ENCODE measurements around the gene AMBRA1. TPM values are rescaled to one million over a fixed set of nuclear protein-coding genes. Genes with fewer than 3 reads are reported as not detected.

The AMBRA1 gene
- total and polyA plus RNA-seq, 11 donors = 5.6 to 23.5 (median 16.2) TPM

GRCh38 chr11:46475926-46476545, 117.8 kb downstream of the AMBRA1 start:
- 79 to 90% (median 88%) methylated on average over 5 of the region's 5 CpGs for WGBS, 4 donors
- H3K36me3 ChIP-seq = no peaks in the 10 kb centered on the region
- intact Hi-C loops (cut with DNase I) = no loop called here

DNA sequence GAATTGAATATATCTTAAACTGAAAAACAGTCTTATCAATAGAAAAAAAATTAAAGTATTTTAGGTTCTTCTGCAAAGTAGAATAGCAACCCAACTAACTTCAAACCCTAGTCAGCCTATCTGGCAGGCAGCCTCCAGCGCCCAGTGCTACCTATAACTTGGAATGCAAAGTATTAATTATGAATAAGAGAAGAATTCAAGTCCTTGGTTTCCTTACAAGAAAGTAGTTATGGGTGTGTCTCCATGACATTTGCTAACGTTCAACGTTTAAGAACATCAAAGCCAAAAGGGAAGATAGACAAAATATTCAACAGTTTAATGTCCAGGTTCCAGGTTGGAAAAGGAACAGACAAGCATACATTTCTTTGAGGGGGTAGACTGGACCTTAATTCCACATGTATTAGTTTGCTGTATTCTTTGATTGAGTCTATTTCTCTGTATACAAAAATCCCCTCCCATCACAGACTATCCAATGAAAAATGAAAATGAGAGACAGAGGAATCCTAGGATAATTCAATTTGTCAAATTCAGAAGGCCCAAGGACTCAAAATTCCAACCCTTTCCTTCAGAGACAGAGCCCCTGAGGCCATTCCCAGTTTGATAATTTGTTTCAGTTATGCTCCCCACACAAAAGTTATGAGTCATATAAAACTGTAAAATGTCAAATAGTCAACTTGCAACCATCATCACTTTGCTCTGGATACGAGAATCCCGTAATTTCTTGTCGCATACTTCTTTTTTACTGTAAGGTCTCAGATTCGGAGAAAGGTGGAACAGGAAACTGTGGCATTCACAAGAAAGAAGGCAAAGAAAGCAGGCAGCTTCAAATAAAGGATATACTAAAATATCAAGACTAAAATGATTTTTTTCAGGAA, 118.5 kb downstream of the AMBRA1 start:
- Histone ChIP-seq H3K4me1 (peaks cover 0 to 39% (median 13%) of the 10 kb centered on the region in 12 donors), H3K36me3 (no peaks in the 10 kb centered on the region), H3K27ac (no peak overlapping the region), H3K27me3 (no peaks in the 10 kb centered on the region), H3K9me3 (no peaks in the 10 kb centered on the region), H3K4me3 (no peak overlapping the region)
- 82 to 86% (median 83%) methylated on average over 7 of the region's 7 CpGs for WGBS, 4 donors
- no peak for ATAC-seq
- intact Hi-C loops (cut with DNase I) = no loop called here
- TF ChIP-seq POLR2A (IDR thresholded peaks at IDR 0.05) = no peak
- TF ChIP-seq CTCF (IDR thresholded peaks at IDR 0.05) = no peak
- no peak for DNase-seq

More at GRCh38 chr11:46475926-46476545, 117.8 kb downstream of the AMBRA1 start:
- Histone ChIP-seq H3K4me1 (peaks cover 0 to 46% (median 13%) of the 10 kb centered on the region in 12 donors), H3K4me3 (no peak overlapping the region), H3K27ac (no peak overlapping the region), H3K9me3 (no peaks in the 10 kb centered on the region), H3K27me3 (no peaks in the 10 kb centered on the region)
- no peak for TF ChIP-seq POLR2A (IDR thresholded peaks at IDR 0.05)
- no peak for TF ChIP-seq CTCF (IDR thresholded peaks at IDR 0.05)
- ATAC-seq = no peak
- DNase-seq = no peak

- ATAC-seq (peak; percentile 67 to 91 (median 88)), DNase-seq (peak in 1 of 5 donors; percentile 36)
- H3K27me3 ChIP-seq = no peaks in the 10 kb centered on the region
- no peaks in the 10 kb centered on the region for H3K9me3 ChIP-seq
- no peak overlapping the region for H3K4me3 ChIP-seq
- 29 to 59% (median 44%) methylated on average over 1 of the region's 1 CpG for WGBS, 4 donors
- peaks cover 0 to 14% (median 4%) of the 10 kb centered on the region in 9 donors for H3K36me3 ChIP-seq
- intact Hi-C loops (cut with DNase I) = no loop called here
- H3K27ac ChIP-seq = no peak overlapping the region
- TF ChIP-seq CTCF (IDR thresholded peaks at IDR 0.05) (no peak), POLR2A (IDR thresholded peaks at IDR 0.05) (no peak)
- peaks cover 0 to 27% (median 12%) of the 10 kb centered on the region in 12 donors for H3K4me1 ChIP-seq
These were observed 121.2 kb downstream of the AMBRA1 start for GRCh38 chr11:46472662-46472994.

DNA sequence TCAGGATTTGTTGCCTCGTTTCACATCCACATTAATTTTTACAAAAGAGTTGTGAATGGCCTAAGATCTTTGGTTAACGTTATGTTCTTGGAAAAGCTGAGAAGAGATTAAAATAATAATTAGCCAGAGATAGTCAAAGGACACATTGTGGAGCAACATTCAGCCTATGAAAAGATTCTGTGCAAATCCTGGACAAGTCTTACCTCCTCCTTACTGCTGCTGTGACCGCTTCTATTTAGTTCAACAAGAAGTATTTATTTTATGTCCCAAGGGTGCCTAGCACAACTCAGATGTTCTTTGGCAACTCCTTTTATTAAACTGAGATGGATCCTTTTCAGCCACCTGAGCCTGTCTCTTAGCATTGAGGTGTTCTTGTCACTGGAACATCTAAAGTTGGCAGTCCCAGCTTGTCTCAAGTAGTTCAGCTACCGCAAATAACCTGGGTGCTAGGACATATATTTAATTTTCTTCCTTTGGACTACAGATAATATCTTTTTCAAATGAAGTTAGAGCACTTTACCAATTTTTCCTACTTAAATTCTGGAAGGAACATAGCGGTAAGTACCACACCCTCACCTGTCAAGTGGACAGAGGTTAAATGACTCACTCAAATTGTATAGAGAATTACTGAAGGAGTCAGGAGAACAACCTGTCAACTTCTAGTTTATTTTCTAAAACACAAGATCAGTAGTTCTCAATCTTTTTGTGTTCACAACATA, 121.7 kb downstream of the AMBRA1 start:
- 73 to 83% (median 75%) methylated on average over 5 of the region's 5 CpGs for WGBS, 4 donors
- H3K4me1 ChIP-seq = peaks cover 0 to 27% (median 12%) of the 10 kb centered on the region in 12 donors
- DNase-seq (no peak), ATAC-seq (peak in 1 of 4 donors; percentile 7)
- peaks cover 0 to 20% (median 4%) of the 10 kb centered on the region in 9 donors for H3K36me3 ChIP-seq
- no peaks in the 10 kb centered on the region for H3K27me3 ChIP-seq
- H3K27ac ChIP-seq = no peak overlapping the region
- intact Hi-C loops (cut with DNase I) = no loop called here
- no peaks in the 10 kb centered on the region for H3K9me3 ChIP-seq
- TF ChIP-seq POLR2A (IDR thresholded peaks at IDR 0.05) = no peak
- no peak for TF ChIP-seq CTCF (IDR thresholded peaks at IDR 0.05)
- no peak overlapping the region for H3K4me3 ChIP-seq
